H1 (cell line): Measurements from ENCODE around the gene GRHL3. TPM values are rescaled to one million over a fixed set of nuclear protein-coding genes. Genes with fewer than 3 reads are reported as not detected.

Source experiments
- CTCF ChIA-PET: fragments of 300-600 bp; sonication (Branson Sonifier 250); formaldehyde crosslinking; loops from one replicate; lab custom pipeline; 2021; ENCODE audit not compliant: partially characterized antibody; lab: Charles Lee
- POLR2A ChIA-PET: fragments of 300-600 bp; sonication (Branson Sonifier 250); formaldehyde crosslinking; loops from one replicate; lab custom pipeline; 2021; ENCODE audit warnings: inconsistent platforms; ENCODE audit not compliant: partially characterized antibody; lab: Charles Lee
- DNase-seq, 2 experiments: peaks; one replicate each; pipeline versions ENCODE4 v3.0.0 to v3.0.0-alpha.2; 2010 to 2022; ENCODE audit warnings: low spot score in 2 of 2, low read depth in 1 of 2, mixed read lengths in 1 of 2
- FAIRE-seq: peaks from 2 replicates; lab custom pipeline; 2011; peaks lifted over from hg19 to GRCh38; lab: Jason Lieb, UNC
- H2AFZ ChIP-seq: 2 replicates; pipeline ENCODE4 v1.8.1; 2012; ENCODE audit warnings: low read length, inconsistent platforms
- H2AK5ac ChIP-seq: 2 replicates; pipeline ENCODE4 v1.6.1; 2013; ENCODE audit warnings: low read depth, low read length
- H2BK120ac ChIP-seq: replicated peaks from 2 replicates; pipeline ENCODE3; 2013; ENCODE audit warnings: low read depth, low read length, inconsistent platforms
- H2BK12ac ChIP-seq: 2 replicates; pipeline ENCODE4 v1.6.1; 2013; ENCODE audit warnings: low read depth, low read length
- H2BK15ac ChIP-seq: 2 replicates; pipeline ENCODE4 v1.6.1; 2013; ENCODE audit warnings: low read length
- H2BK20ac ChIP-seq: 2 replicates; pipeline ENCODE4 v1.6.1; 2013; ENCODE audit warnings: low read length
- H2BK5ac ChIP-seq: 2 replicates; pipeline ENCODE4 v1.6.1; 2013; ENCODE audit warnings: low read depth, low read length
- H3K14ac ChIP-seq: 2 replicates; pipeline ENCODE4 v1.6.1; 2013; ENCODE audit warnings: inconsistent platforms; ENCODE audit not compliant: insufficient read length
- H3K18ac ChIP-seq: 2 replicates; pipeline ENCODE4 v1.6.1; 2013; ENCODE audit warnings: low read length; ENCODE audit errors: extremely low read depth
- H3K23ac ChIP-seq: 2 replicates; pipeline ENCODE4 v1.6.1; 2013; ENCODE audit warnings: inconsistent platforms; ENCODE audit not compliant: insufficient read length
- H3K23me2 ChIP-seq: 2 replicates; pipeline ENCODE4 v1.6.1; 2013; ENCODE audit warnings: low read depth, low read length
- H3K27ac ChIP-seq: 2 replicates; pipeline ENCODE4 v1.6.1; 2011; ENCODE audit warnings: low read depth, low read length, inconsistent platforms
- H3K27me3 ChIP-seq, 4 experiments: replicated peaks in 1 of 4; 1 replicate in 1 of 4; 2 replicates in 3 of 4; pipeline versions ENCODE4 v1.6.1 to v1.8.1; 2011 to 2013; ENCODE audit warnings: low read length in 3 of 4, mild to moderate bottlenecking in 3 of 4, inconsistent platforms in 2 of 4, mixed read lengths in 2 of 4, moderate library complexity in 1 of 4; ENCODE audit not compliant: control insufficient read depth in 3 of 4, insufficient read depth in 3 of 4; ENCODE audit errors: extremely low read depth in 1 of 4
- H3K36me3 ChIP-seq, 4 experiments: 2 replicates each; pipeline versions ENCODE4 v1.6.1 to v1.8.1; 2011 to 2013; ENCODE audit warnings: mild to moderate bottlenecking in 4 of 4, low read length in 3 of 4, moderate library complexity in 2 of 4, control low read depth in 1 of 4, inconsistent platforms in 1 of 4; ENCODE audit not compliant: insufficient read depth in 4 of 4, control insufficient read depth in 2 of 4
- H3K4ac ChIP-seq: replicated peaks from 2 replicates; pipeline ENCODE3; 2013; ENCODE audit warnings: low read length, low read depth, mixed read lengths, inconsistent platforms; ENCODE audit not compliant: insufficient read length
- H3K4me1 ChIP-seq, 4 experiments: replicated peaks in 1 of 4; 1 replicate in 1 of 4; 2 replicates in 3 of 4; pipeline versions ENCODE4 v1.6.1 to v1.8.1; 2011 to 2013; ENCODE audit warnings: low read length in 3 of 4, inconsistent platforms in 2 of 4, mixed read lengths in 1 of 4; ENCODE audit not compliant: insufficient read depth in 4 of 4, control insufficient read depth in 3 of 4
- H3K4me2 ChIP-seq, 2 experiments: 2 replicates each; pipeline versions ENCODE4 v1.6.1 to v1.8.1; 2011 to 2013; ENCODE audit warnings: low read depth in 2 of 2, low read length in 2 of 2, control low read depth in 1 of 2, inconsistent platforms in 1 of 2, mild to moderate bottlenecking in 1 of 2; ENCODE audit not compliant: insufficient read depth in 1 of 2
- H3K4me3 ChIP-seq, 4 experiments: fragments of 200-600, 300-600 bp in 1 of 4; sonication (generic), shearing (Covaris generic), sonication (Bioruptor Twin) in 1 of 4; 2 replicates each; pipeline versions ENCODE4 v1.5.1 to v1.8.1; 2011 to 2016; ENCODE audit warnings: low read length in 4 of 4, low read depth in 3 of 4, control low read depth in 2 of 4, inconsistent platforms in 2 of 4, mild to moderate bottlenecking in 2 of 4, mixed read lengths in 1 of 4, moderate library complexity in 1 of 4; ENCODE audit not compliant: insufficient read depth in 2 of 4; ENCODE audit errors: extremely low read depth in 1 of 4
- H3K56ac ChIP-seq: replicated peaks from 2 replicates; pipeline ENCODE3; 2013; ENCODE audit warnings: low read depth, mild to moderate bottlenecking, mixed read lengths, low read length, inconsistent platforms; ENCODE audit not compliant: insufficient read length
- H3K79me1 ChIP-seq: 2 replicates; pipeline ENCODE4 v1.6.1; 2013; ENCODE audit warnings: low read depth, low read length, control low read depth
- H3K79me2 ChIP-seq, 2 experiments: 2 replicates each; pipeline versions ENCODE4 v1.6.1 to v1.8.1; 2012 to 2013; ENCODE audit warnings: low read length in 2 of 2, mild to moderate bottlenecking in 2 of 2, inconsistent platforms in 1 of 2; ENCODE audit not compliant: insufficient read depth in 2 of 2, control insufficient read depth in 1 of 2
- H3K9ac ChIP-seq, 4 experiments: replicated peaks in 1 of 4; 1 replicate in 1 of 4; 2 replicates in 3 of 4; pipeline versions ENCODE4 v1.6.1 to v1.8.1; 2011 to 2013; ENCODE audit warnings: low read depth in 3 of 4, low read length in 3 of 4, control low read depth in 2 of 4, mild to moderate bottlenecking in 2 of 4, moderate library complexity in 2 of 4, inconsistent platforms in 1 of 4; ENCODE audit errors: extremely low read depth in 1 of 4
- H3K9me3 ChIP-seq, 2 experiments: 2 replicates each; pipeline versions ENCODE4 v1.6.1 to v1.8.1; 2012 to 2013; ENCODE audit warnings: mild to moderate bottlenecking in 2 of 2, moderate library complexity in 2 of 2, control low read depth in 1 of 2, inconsistent platforms in 1 of 2, low read depth in 1 of 2, low read length in 1 of 2, mixed read lengths in 1 of 2; ENCODE audit not compliant: insufficient read depth in 2 of 2
- H4K20me1 ChIP-seq, 2 experiments: replicated peaks in 1 of 2; 2 replicates each; pipeline versions ENCODE3 to v1.8.1; 2011 to 2013; ENCODE audit warnings: inconsistent platforms in 2 of 2, low read length in 2 of 2, mild to moderate bottlenecking in 1 of 2; ENCODE audit not compliant: insufficient read depth in 2 of 2, control insufficient read depth in 1 of 2
- H4K5ac ChIP-seq: 2 replicates; pipeline ENCODE4 v1.6.1; 2013; ENCODE audit warnings: low read length, low read depth, mixed read lengths, inconsistent platforms; ENCODE audit not compliant: insufficient read length
- H4K8ac ChIP-seq: 2 replicates; pipeline ENCODE4 v1.8.0; 2013; ENCODE audit warnings: mild to moderate bottlenecking, moderate library complexity, low read length, inconsistent platforms; ENCODE audit not compliant: insufficient read depth; ENCODE audit errors: extremely low read depth
- H4K91ac ChIP-seq: replicated peaks from 2 replicates; pipeline ENCODE3; 2013; ENCODE audit warnings: low read length, mixed read lengths, inconsistent platforms; ENCODE audit not compliant: insufficient read length
- HDAC2 ChIP-seq, 2 experiments: fragments of 300-600 bp in 1 of 2; sonication (generic) in 1 of 2; IDR thresholded peaks; 2 replicates each; pipeline ENCODE4 v1.6.1; 2011 to 2012; ENCODE audit warnings: low read depth in 2 of 2, low read length in 2 of 2, mild to moderate bottlenecking in 2 of 2, moderate library complexity in 2 of 2, borderline replicate concordance in 1 of 2, inconsistent platforms in 1 of 2
- MAFK ChIP-seq: IDR thresholded peaks from 2 replicates; pipeline ENCODE4 v1.6.1; 2012; ENCODE audit warnings: low read depth, mild to moderate bottlenecking, improper control_type of control experiment, low read length
- POLR2AphosphoS5 ChIP-seq: IDR thresholded peaks from 2 replicates; pipeline ENCODE4 v1.6.1; 2011; ENCODE audit warnings: low read depth, low read length
- TCF12 ChIP-seq: IDR thresholded peaks from 2 replicates; pipeline ENCODE4 v1.6.1; 2011; ENCODE audit warnings: low read depth, mild to moderate bottlenecking, low read length
- WGBS, 2 experiments: shearing (Covaris generic) in 1 of 2; methylation state at CpG; one replicate each; pipeline versions ENCODE4 v1.1.6 to v1.1.7; 2013 to 2015; ENCODE audit warnings: low lambda C conversion rate in 2 of 2, mixed read lengths in 2 of 2, inconsistent platforms in 1 of 2, low coverage in 1 of 2, missing lambda C conversion rate in 1 of 2; ENCODE audit not compliant: insufficient replicate concordance in 2 of 2, insufficient coverage in 1 of 2, insufficient read length in 1 of 2; ENCODE audit errors: extremely low coverage in 1 of 2, missing lambda C conversion rate in 1 of 2; 5-methylcytosine and 5-hydroxymethylcytosine counted together
- polyA plus RNA-seq, 7 experiments: library from polyadenylated mRNA; depleted of rRNA in 3 of 7; stranded (reverse) in 5 of 7; unstranded in 2 of 7; fragments of >200 nt in 5 of 7; fragments of 200-250 nt in 2 of 7; gene quantifications; 1 replicate in 5 of 7; 2 replicates in 1 of 7; 4 replicates in 1 of 7; pipeline versions ENCODE4 v1.2.1 to v1.2.3, GENCODE V29; 2011 to 2013; ENCODE audit warnings: missing spikeins in 2 of 7, mixed read lengths in 2 of 7
- total RNA-seq: library from RNA; stranded (reverse); fragmentation: NEBNext Ultra II Directional; extraction: Animal tissue kit (Norgen Biotek cat#: 25700); gene quantifications from 2 replicates; pipeline ENCODE4 v1.2.1, GENCODE V29; 2021
- TF ChIP-seq, protein P1 (sequence below), 3 experiments: IDR thresholded peaks; 1 replicate in 2 of 3; 2 replicates in 1 of 3; pipeline versions ENCODE4 v1.5.1 to v1.6.1; 2011; ENCODE audit warnings: low read length in 3 of 3, mild to moderate bottlenecking in 3 of 3, inconsistent platforms in 2 of 3, low read depth in 1 of 3, moderate library complexity in 1 of 3; ENCODE audit not compliant: insufficient read depth in 1 of 3; ENCODE audit errors: control extremely low read depth in 1 of 3

The GRHL3 gene
- total and polyA plus RNA-seq, 2 of the 8 experiments (the other 6 are each of a cell fraction or from before 2014, with no cell fraction given), result 0.80 to 1.8 TPM

DNA sequence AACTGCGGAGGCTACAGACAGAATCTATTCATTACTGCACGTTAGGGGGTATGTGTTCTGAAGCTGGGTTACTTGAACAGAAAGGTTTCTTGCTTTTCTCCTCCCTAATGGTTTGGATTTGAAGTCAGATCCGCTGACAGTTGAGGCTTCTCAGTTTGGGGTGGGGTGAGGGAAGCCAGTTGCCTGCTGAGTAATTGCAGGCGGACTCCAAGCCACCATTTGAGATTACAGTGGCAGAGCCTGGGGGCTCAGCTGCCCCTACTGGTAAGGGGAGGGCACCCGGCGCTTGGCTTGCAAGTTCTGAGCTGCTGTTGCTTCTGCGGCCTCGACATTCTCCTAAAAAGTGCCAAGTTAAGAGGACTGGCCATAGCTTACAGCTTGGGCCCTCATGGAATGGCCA, 2.0 kb downstream of the GRHL3 start:
- H2BK15ac ChIP-seq, result peak overlapping the region; percentile 99; the same call in 1 of the 2 replicates
- no peak overlapping the region for H4K91ac ChIP-seq
- POLR2A ChIA-PET, result interaction anchor here (0.6 to 2.1 kb wide), 9 partner anchors 9 to 119 kb away, joined by 3 to 6 read pairs (median 3); no protein-coding TSS in a partner anchor
- no peak overlapping the region for H2BK120ac ChIP-seq
- no peak overlapping the region for H3K56ac ChIP-seq
- H3K4me1 ChIP-seq, result peaks cover 8 to 22% (median 13%) of the 10 kb centered on the region in 4 experiments
- no peak overlapping the region for H2AK5ac ChIP-seq
- no peak overlapping the region for H3K23ac ChIP-seq
- H3K79me2 ChIP-seq, result no peaks in the 10 kb centered on the region
- no peaks in the 10 kb centered on the region for H3K9me3 ChIP-seq
- TF ChIP-seq, protein P1, sequence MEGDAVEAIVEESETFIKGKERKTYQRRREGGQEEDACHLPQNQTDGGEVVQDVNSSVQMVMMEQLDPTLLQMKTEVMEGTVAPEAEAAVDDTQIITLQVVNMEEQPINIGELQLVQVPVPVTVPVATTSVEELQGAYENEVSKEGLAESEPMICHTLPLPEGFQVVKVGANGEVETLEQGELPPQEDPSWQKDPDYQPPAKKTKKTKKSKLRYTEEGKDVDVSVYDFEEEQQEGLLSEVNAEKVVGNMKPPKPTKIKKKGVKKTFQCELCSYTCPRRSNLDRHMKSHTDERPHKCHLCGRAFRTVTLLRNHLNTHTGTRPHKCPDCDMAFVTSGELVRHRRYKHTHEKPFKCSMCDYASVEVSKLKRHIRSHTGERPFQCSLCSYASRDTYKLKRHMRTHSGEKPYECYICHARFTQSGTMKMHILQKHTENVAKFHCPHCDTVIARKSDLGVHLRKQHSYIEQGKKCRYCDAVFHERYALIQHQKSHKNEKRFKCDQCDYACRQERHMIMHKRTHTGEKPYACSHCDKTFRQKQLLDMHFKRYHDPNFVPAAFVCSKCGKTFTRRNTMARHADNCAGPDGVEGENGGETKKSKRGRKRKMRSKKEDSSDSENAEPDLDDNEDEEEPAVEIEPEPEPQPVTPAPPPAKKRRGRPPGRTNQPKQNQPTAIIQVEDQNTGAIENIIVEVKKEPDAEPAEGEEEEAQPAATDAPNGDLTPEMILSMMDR (IDR thresholded peaks at IDR 0.05; ENCODE audit: control extremely low read depth in 1 of 3, insufficient read depth in 1 of 3, low read depth in 1 of 3, low read length in 3 of 3), result peak in 1 of 3 experiments; percentile 10; a peak in 1 of 4 replicates
- TF ChIP-seq POLR2AphosphoS5 (no peak), MAFK (no peak), HDAC2 (IDR thresholded peaks at IDR 0.05; ENCODE audit: borderline replicate concordance in 1 of 2, low read depth in 2 of 2, low read length in 2 of 2) (no peak), TCF12 (no peak)
- peaks cover 0 to 42% (median 38%) of the 10 kb centered on the region in 4 experiments; a peak in 6 of 7 replicates for H3K27me3 ChIP-seq
- no peak overlapping the region for H4K8ac ChIP-seq
- CTCF ChIA-PET, result interaction anchor here (0.8 to 7.8 kb wide), 16 partner anchors 9 to 165 kb away, joined by 3 to 60 read pairs (median 4); no protein-coding TSS in a partner anchor
- peak overlapping the region in 2 of 4 experiments; percentile 19 to 65; a peak in 2 of 8 replicates for H3K4me3 ChIP-seq
- no peak overlapping the region for H4K5ac ChIP-seq
- peak overlapping the region; percentile 94; the same call in 1 of the 2 replicates for H2BK12ac ChIP-seq
- no peak overlapping the region for H2BK20ac ChIP-seq
- H3K36me3 ChIP-seq, result no peaks in the 10 kb centered on the region
- no peak overlapping the region for H3K14ac ChIP-seq
- H2BK5ac ChIP-seq, result no peak overlapping the region
- no peak overlapping the region for H3K4ac ChIP-seq
- H3K79me1 ChIP-seq, result no peaks in the 10 kb centered on the region
- H2AFZ ChIP-seq, result no peak overlapping the region
- H4K20me1 ChIP-seq, result no peaks in the 10 kb centered on the region
- peak overlapping the region; percentile 85 to 92 for H3K4me2 ChIP-seq
- FAIRE-seq, result no peak
- peaks cover 15% of the 10 kb centered on the region; the same call in 1 of the 2 replicates for H3K23me2 ChIP-seq
- 69% methylated on average over 8 of the region's 8 CpGs; no CpG with 5 or more reads in 1 of the 2 experiments for WGBS, 2 experiments
- no peak overlapping the region for H3K27ac ChIP-seq
- DNase-seq, result no peak
- no peak overlapping the region; the same call in 1 of the 2 replicates for H3K18ac ChIP-seq
- no peak overlapping the region for H3K9ac ChIP-seq
